Stimulated activated CD4-positive, alpha-beta T cell treated with anti-CD3 and anti-CD28 coated beads, Interleukin-1b, Interleukin-23, amount 100 ng/mL, for 1 hour (primary cell): Measurements from ENCODE around the gene SAV1.
"Not testable (repeated sequence)": the region's sequence is repeated elsewhere in the genome, so short reads cannot be mapped to it uniquely, and the experiment has no call there.

Experiments used
- DNase-seq, 2 donors: peaks; one replicate each; pipeline ENCODE4 v3.0.0-alpha.2; 2020; ENCODE audit warnings: low read depth in 2 of 2

The SAV1 gene

DNA sequence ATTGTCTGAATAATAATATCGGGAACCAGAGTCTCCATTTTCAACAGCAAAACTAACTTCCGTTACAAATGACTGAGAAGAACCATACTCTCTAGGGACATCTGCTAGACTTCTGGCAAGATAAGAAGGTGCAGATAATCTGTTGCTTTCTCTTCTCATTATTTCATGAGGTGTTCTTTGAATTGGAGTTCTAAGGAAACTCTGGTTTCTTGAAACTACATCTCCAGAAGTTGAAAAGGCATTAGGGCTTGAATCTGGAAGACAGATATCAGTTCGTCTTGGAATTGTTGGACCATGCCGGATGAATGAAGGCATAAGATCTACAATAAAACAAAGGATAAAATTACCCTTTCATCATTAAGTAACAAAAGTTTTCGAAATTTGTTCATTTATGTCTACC is 2.8 kb downstream of the SAV1 start:
- not testable (repeated sequence) for DNase-seq

DNA sequence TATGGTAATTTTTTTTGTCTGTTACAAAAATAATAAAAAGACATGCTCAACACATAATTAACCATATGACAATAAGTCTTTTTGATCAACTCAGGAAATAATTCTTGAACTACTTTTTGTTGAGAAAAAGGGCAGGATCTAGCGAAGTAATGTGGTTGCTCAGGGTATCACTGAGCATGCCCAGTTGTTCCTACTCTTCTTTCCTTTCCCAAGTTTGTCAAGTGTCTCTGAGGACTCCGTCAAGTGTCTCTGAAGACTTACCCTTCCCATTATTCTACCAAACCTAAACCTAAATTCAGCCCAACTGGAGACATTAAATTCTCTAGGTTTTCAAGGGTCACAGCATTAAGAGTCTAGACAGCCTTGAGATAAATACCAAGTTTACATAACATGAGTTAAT is 3.5 kb downstream of the SAV1 start:
- not testable (repeated sequence) for DNase-seq

DNA sequence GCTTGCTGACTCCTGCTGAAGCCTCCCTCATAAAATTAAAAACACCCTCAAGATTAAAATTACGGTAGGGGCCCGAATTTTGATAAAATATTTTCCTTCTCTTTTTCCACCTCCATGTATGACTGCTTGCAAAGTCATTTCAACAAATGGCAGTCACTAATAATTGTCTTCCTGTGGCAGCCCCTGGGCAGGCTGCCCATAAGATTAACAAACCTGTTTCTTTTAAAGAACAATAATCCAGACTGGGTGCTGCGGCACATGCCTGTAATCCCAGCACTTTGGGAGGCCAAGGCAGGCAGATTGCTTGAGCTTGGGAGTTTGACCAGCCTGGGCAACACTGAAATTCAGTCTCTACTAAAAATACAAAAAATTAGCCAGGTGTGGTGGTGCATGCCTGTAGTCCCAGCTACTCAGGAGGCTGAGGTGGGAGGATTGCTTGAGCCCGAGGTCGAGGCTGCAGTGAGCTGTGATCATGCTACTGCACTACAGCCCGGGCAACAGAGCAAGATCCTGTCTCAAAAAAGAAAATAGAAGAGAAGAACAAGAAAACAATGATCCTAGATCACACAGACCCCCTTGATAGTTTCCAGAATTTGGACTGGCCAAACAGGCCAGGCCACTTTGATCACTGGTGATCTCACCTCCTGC is 8.7 kb downstream of the SAV1 start:
- no peak for DNase-seq

DNA sequence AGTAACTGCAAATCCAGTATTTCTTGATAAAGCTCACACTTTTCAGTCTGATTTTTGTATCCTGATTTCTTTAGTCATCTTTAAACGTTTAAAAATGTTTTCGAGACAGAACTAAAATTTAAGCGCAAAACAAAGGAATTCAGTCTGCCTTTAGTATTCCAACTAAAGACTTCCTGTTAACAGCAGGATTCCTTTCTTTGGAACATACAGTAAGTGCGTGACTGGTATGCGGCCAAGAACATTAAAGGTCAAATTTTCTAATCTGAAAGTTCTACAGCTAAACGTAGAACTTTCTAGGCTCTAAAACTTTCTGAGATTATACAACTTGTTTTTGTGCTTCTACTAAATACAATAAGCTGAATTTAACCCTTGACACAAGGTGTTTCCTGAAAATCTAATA is 9.9 kb downstream of the SAV1 start:
- no peak for DNase-seq

DNA sequence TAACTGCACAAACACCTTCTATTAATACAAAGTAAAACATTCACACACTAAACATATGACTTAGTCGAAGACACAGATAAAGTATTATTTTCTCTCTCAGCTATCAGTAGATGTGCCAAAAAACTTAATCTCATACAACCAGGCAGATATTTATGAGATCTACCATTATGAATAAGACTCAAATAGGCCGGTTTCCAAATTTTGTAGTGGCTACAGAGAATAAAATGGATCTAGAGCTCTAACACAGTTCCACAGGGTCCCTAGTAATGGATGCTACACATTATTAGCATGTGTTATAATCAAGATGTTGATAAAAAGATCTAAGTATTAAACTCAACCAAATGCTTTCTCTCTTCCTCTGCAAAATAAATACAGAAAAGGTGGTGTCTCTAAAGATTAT is 10.4 kb downstream of the SAV1 start:
- no peak for DNase-seq

DNA sequence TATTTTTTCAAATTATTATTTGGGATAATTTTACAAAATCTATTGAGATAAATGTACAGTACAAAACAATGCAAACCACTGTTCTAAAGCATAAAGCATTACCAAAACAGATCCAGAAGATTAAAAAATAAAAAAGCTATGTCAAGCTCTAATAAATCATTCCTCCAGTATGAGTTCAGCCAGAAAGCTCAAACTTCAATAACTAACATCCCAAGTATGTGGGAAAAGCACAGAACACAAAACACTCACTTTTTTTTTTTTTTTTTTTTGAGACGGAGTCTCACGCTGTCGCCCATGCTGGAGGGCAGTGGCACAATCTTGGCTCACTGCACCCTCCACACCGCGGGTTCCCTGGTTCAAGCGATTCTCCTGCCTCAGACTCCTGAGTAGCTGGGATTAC is 11.3 kb downstream of the SAV1 start:
- DNase-seq = no peak

DNA sequence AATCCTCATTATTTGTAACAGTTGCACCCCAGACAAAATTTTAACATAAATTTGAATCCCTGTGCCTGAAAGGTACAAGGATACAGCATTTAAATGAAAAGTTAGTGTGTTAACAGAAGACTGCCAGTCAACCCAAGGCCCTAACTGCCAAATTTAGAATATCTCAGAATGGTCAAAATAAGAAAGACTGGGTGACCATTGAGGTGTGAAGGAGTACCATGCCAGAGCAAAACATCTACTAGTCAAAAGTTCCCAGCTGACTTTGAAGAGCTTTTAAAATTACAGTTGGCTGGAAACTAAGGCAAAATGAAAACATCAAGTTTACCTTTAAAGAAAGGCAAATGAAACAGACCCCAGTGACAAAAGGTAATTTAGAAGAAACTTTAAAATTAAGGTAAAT is 18.4 kb downstream of the SAV1 start:
- DNase-seq = no peak

DNA sequence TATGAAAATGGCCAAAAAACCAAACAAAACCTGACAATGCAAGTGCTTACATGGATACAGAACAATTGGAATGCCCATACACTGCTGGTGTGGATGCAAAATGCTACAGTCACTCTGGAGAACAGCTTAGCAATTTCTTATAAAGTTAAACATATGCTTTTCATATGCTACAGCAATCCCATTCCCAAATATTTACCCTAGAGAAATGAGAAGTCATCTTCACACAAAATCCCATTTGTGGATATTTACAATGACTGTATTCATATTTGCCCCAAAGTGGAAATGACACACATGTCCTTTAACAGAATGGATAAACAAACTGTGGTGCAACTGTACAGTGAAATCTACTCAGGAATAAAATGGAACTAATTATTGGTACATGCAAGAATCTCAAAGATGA is 20.4 kb downstream of the SAV1 start:
- DNase-seq = no peak

DNA sequence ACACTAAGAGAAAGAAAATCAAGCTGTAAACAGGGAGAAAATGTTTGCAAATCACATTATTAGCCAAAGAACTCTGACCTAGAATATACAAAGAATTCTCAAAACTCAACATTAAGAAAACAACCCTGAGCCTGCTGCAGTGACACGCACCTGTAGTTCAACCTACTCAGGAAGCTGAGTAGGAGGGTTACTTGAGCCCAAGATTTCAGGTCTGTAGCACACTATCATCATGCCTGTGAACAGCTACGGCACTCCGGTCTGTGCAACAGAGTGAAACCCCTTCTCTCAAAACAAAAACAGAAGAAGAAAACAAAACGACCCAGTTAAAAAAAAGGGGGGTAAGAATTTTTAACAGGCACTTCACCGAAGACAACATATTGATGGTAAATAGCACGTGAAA is 20.8 kb downstream of the SAV1 start:
- no peak for DNase-seq

DNA sequence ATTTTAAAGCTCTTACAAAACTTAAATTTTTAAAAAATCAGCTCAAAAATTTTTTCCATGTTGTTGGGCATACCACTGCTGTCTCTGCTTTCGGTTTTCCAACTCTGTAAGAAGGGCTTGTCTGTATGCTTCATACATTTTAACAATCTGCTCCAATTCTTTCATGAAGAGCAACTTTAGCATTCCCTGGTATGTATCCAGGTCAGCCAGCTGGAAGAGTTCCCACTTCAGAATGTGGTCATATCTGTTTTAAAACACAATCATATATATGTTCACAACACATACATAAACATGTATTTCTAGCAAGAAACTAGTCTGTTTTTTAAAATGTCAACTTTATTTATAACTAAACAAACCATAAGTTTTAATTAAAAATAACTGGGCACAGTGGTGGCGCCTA is 33.0 kb downstream of the SAV1 start:
- DNase-seq = no peak

DNA sequence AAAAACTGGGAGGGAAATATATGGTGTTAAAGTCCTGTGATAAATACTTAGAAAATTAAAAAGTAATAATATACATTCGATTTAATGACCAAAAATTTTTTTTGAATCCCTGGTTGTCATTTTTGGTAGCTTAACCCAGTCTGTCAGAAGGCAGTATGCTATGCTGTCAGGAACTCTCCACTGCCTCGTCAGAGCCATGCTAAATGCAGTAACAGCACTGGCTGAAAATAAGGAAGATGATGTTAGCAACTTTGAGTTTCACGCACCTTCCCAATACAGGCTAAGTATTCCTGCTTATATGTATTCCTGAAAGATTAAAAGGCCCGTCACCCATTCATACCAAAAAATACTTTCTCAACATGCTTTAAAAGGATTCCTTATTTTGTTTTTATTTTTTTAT is 34.2 kb downstream of the SAV1 start:
- DNase-seq = no peak

DNA sequence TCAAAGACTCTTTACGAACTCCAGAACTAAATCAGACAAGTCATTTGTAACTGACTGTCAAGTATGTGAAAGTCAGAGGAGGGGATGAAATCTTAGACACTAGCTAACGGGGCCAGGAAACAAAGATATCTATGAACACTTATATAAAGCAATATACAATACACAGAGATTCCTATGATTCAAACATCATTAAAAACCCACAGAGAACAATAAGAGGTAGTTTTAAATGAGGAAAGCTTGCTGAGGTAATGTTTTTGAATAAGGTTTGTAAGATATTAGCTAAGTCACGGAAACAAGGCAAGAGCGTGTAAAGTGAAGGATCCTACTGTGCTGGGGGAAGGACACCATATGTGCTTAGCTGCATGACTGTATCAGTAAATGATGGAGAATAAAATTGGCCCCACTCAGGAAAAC is 36.7 kb downstream of the SAV1 start:
- no peak for DNase-seq

DNA sequence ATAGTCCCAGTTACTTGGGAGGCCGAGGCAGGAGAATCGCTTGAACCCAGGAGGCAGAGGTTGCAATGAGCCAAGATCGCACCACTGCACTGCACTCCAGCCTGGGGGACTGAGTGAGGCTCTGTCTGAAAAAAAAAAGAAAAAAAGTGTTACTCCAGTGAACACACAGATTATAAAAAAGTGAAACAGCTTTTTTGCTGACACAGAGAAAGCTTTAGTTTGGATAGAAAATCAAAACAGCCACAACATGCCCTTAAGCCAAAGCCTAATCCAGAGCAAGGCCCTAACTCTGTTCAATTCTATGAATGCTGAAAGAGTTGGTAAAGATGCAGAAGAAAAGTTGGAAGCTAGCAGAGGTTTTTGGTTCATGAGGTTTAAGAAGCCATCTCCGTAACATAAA is 43.2 kb downstream of the SAV1 start:
- not testable (repeated sequence) for DNase-seq

DNA sequence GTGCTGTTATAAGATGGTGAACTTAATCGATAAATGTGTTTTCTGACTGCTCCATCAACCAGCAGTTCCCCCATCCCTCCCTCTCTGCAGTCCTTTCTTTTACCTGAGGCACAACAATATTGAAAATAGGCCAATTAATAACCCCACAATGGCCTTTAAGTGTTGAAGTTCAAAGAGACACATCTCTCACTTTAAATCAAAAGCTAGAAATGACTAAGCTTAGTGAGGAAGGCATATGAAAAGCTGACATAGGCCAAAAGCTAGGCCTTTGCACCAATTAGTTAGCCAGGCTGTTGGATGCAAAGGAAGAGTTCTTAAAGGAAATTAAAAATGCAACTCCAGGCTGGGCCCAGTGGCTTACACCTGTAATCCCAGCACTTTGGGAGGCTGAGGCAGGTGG is 43.7 kb downstream of the SAV1 start:
- DNase-seq = no peak

DNA sequence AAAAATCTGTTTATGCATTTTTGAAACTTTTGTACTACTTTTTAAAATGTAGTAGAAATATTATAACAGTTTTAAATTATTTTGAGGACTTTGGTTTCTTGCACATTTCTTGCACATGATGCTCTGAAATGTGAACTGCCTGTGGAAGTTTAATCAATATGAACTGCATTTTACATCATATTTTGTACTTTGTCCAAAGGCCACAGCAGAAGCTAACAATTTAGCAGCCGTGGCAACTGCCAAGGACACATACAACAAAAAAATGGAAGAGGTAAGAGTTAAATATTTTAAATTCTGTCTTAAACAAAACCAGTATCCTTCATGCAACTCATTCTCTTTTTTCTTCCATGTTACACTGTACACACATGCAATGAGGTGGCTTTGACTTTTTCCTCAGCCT is 45.1 kb downstream of the SAV1 start:
- DNase-seq = no peak

DNA sequence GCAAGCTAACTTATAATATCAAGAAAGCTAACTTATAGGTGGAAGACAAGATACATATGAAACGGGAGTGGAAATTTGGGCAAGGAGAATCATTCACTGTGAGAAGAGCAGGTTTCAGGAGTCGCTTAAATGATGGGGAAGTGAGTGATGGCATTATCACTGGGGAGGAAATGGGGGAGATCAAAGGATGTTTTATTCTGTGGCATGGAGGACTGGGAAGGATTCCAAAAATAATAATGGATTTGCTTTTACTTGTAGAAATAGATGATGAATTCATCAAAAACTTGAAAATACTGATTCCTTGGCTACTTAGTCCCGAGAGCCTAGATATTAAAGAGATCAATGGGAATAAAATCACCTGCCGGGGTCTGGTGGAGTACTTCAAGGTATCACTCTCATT is 47.8 kb downstream of the SAV1 start:
- no peak for DNase-seq

DNA sequence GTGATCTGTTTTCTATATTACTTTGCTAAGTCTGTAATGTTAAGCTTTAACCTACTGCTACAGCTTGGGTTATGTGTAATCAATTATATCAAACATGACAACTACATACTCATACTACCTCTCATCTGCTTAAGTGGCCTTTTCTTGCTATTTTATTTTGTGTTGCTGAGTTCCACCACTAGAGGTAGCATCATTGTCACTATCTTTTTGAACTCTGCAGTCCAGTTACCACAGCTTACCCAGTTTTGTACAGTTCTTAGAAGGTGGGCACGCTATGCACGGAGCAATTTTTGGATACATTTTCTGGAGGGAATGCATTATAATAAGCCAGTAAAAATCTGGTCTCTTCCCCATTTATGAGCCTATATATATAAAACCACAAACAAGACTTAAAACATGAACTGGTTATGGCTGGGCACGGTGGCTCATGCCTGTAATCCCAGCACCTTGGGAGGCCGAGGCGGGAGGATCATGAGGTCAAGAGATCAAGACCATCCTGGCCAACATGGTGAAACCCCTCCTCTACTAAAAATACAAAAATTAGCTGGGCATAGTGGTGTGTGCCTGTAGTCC is 48.5 kb downstream of the SAV1 start:
- DNase-seq = no peak

DNA sequence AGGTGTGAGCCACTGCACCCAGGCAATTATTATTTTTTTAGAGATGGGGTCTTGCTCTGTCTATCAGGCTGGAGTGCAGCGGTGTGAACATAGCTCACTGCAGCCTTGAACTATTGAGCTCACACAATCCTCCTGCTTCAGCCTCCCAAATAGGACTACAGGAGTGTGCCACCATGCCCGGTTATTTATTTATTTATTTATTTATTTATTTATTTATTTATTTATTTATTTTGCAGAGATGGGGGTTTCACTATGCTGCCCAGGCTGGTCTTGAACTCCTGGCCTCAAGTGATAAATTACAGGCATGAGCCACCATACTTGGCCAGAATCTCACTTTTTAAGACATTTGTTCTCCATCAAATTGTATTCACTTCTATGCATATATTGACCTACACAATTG is 51.8 kb downstream of the SAV1 start:
- no peak for DNase-seq

DNA sequence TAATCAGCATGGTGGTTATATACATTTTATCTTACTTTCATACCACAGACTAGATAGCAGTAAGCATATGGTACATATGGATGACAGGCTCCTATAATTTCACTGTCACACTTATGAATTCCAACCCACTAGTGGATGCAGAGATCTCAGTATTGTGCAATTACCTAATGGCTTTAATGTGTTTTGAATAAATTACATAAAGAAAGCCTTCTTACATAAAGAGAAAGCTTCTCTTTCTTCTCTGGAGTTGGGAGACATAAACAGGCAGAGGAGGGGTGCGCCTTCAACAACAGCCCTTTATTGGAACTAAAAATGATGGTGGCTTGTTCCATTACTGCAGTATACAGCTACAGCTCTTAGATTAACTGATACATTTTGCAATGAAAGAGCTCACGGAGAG is 52.6 kb downstream of the SAV1 start:
- DNase-seq = no peak

DNA sequence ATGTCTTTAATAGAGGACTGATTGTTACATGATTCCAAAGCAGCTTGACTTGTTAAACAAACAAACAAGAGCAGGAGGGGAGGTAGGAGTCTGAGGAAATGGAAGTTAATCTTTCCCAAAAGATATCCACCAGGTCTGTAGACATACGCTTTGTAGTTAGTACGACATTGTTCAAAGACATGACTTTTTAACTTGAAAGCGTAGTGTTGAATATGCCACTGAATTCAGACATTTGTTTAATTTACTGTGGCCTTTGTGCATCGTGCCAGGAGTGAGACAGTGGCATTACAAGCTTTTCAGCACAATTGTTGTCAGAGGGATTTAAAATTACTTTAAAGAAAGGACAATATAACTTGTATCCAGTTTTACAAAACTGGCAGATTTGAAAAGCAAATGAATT is 53.0 kb downstream of the SAV1 start:
- no peak for DNase-seq

DNA sequence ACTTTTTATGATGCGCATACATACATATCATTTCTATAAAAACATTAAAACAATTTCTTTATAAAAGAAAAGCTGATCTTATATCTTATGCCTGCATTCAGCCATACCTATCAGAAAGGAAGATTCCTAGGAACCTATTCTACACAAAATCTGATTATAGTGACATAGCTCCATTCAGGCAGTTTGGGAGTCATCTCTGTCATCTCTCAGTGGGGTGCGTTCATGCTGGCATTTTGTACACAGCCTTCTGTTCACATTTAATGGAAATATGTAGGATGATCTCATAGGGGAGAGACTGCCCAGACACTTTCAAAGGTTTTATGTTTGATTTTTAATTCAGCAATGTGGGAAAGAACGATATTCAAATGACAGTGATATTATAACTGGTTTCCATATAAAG is 55.3 kb downstream of the SAV1 start:
- DNase-seq = no peak

DNA sequence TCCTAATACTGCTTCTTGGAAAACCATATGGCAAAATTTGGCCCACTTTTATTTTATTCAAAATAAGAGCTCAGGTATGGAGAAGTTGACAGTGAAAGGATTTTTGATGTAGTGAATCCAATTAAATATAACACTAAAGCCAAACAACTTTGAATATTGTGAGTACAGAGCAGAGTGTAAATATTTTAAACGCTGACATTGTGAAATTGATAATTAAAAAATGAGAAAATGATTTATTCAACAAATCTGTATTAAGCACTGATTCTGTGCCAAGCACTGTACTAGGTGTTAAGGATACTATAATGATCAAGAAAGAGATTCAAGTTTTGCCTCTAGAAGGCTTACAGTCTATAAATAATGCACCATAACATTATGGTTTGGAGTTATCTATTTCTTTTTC is 57.6 kb downstream of the SAV1 start:
- no peak for DNase-seq

DNA sequence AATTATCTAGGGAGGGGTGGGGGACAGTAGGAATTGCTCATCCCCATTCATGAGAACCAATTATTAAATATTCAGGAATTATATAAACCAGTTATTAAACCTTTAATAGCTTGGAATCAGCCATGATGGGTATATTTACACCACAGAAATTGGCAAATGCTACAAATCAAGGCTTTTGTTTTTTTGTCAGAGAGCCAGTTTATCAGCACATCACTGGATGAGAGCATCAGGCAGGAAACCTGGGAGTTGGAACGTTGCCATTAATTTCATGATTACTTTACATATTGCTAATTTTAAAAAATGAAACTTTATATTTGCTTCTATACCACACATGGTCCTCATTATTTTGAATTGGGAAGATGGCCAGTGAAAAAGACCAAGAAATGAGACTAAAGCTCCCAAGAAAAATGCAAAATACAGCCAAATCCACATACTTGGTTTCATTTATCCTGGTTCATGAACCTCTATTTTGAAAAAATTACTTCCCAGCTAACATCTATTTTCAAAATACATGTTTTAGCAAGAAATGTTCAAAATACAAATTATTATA is 59.7 kb downstream of the SAV1 start:
- DNase-seq = no peak

DNA sequence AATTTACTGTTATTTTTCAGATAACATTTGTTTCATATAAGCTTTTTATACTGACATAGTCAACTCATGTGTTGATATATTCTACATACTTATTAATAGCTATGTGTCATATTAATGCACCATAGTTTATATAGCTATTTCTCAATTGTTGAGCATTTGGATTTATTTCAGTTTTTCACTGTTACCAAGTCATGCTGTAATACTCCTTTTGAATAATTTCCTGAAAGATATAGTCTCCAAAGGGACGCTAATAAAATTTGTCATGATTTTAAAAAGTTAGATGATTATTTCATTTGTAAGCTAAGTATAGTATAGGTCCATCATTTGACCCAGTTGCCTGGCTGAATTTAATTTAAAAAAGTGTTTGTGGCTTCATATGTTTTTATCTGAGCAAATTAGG is 60.3 kb downstream of the SAV1 start:
- no peak for DNase-seq
